Body of pancreas (tissue), 4 donors: ENCODE data around the gene MYO1B.

ENCODE experiments used
- CTCF ChIP-seq, 7 experiments: fragments of 450-650 bp in 4 of 7; fragments of 200-600 bp in 3 of 7; sonication (generic) in 3 of 7; IDR thresholded peaks; one replicate each; pipeline ENCODE4 v1.5.1; 2016 to 2019; ENCODE audit warnings: antibody characterized with exemption in 7 of 7
- POLR2A ChIP-seq, 3 donors: fragments of 450-650 bp; IDR thresholded peaks; one replicate each; pipeline ENCODE4 v1.6.1; 2016; ENCODE audit warnings: antibody characterized with exemption in 3 of 3, mild to moderate bottlenecking in 2 of 3

GRCh38 chr2:191215666-191216065, 29.5 kb upstream of the MYO1B start:
- TF ChIP-seq CTCF (IDR thresholded peaks at IDR 0.05), result no peak
- TF ChIP-seq POLR2A (IDR thresholded peaks at IDR 0.05), result no peak
